OCI-LY1 (cell line): ENCODE measurements around the gene ZDHHC14.

Experiments used
- EZH2 ChIP-seq: fragments of 200-600 bp; sonication (generic), shearing (Covaris generic); IDR thresholded peaks from 2 replicates; pipeline ENCODE4 v1.8.0; 2017; ENCODE audit warnings: borderline replicate concordance, mixed run types, mild to moderate bottlenecking, antibody characterized with exemption, low read length, moderate library complexity, mixed read lengths
- TF ChIP-seq, protein P1 (sequence below): fragments of 200-600 bp; sonication (generic), shearing (Covaris generic); IDR thresholded peaks from 2 replicates; pipeline ENCODE4 v1.5.1; 2017; ENCODE audit warnings: mild to moderate bottlenecking, antibody characterized with exemption, low read length, moderate library complexity, mixed read lengths

GRCh38 chr6:157547112-157547511 lies 166.1 kb downstream of the ZDHHC14 start:
- TF ChIP-seq, protein P1, sequence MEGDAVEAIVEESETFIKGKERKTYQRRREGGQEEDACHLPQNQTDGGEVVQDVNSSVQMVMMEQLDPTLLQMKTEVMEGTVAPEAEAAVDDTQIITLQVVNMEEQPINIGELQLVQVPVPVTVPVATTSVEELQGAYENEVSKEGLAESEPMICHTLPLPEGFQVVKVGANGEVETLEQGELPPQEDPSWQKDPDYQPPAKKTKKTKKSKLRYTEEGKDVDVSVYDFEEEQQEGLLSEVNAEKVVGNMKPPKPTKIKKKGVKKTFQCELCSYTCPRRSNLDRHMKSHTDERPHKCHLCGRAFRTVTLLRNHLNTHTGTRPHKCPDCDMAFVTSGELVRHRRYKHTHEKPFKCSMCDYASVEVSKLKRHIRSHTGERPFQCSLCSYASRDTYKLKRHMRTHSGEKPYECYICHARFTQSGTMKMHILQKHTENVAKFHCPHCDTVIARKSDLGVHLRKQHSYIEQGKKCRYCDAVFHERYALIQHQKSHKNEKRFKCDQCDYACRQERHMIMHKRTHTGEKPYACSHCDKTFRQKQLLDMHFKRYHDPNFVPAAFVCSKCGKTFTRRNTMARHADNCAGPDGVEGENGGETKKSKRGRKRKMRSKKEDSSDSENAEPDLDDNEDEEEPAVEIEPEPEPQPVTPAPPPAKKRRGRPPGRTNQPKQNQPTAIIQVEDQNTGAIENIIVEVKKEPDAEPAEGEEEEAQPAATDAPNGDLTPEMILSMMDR, result no peak
- no peak for TF ChIP-seq EZH2
